ENCODE measurements around the gene GON7. TPM values are rescaled to one million over a fixed set of nuclear protein-coding genes. Genes with fewer than 3 reads are reported as not detected.

GON7 gene
- total RNA-seq, 1 donor from 2014 or later = 6.5 TPM

GRCh38 chr14:93219103-93219726, 12.3 kb upstream of the GON7 start:
- no peak for DNase-seq
- peaks cover 7% of the 10 kb centered on the region for H3K36me3 Mint-ChIP-seq (ENCODE audit: unreplicated experiment)
- H3K27me3 Mint-ChIP-seq (ENCODE audit: unreplicated experiment) = peaks cover 2% of the 10 kb centered on the region
- H3K9me3 Mint-ChIP-seq (ENCODE audit: unreplicated experiment) = no peaks in the 10 kb centered on the region
- no peaks in the 10 kb centered on the region for H3K4me1 Mint-ChIP-seq (ENCODE audit: low read depth, unreplicated experiment)
- TF ChIP-seq CTCF (IDR thresholded peaks at IDR 0.05; ENCODE audit: partially characterized antibody, unreplicated experiment) = peak; percentile 32
- no peak overlapping the region for H3K4me3 Mint-ChIP-seq (ENCODE audit: unreplicated experiment)
- no peak overlapping the region for H3K27ac Mint-ChIP-seq (ENCODE audit: unreplicated experiment)

GRCh38 chr14:93214598-93214997, 7.7 kb upstream of the GON7 start:
- Mint-ChIP-seq H3K4me3 (ENCODE audit: unreplicated experiment) (no peak overlapping the region), H3K36me3 (ENCODE audit: unreplicated experiment) (peaks cover 4% of the 10 kb centered on the region), H3K9me3 (ENCODE audit: unreplicated experiment) (no peaks in the 10 kb centered on the region), H3K27ac (ENCODE audit: unreplicated experiment) (no peak overlapping the region), H3K27me3 (ENCODE audit: unreplicated experiment) (no peaks in the 10 kb centered on the region), H3K4me1 (ENCODE audit: low read depth, unreplicated experiment) (no peaks in the 10 kb centered on the region)
- no peak for DNase-seq
- no peak for TF ChIP-seq CTCF (IDR thresholded peaks at IDR 0.05; ENCODE audit: partially characterized antibody, unreplicated experiment)

GRCh38 chr14:93212432-93212831, 5.6 kb upstream of the GON7 start:
- H3K9me3 Mint-ChIP-seq (ENCODE audit: unreplicated experiment) = peaks cover 2% of the 10 kb centered on the region
- DNase-seq = no peak
- H3K36me3 Mint-ChIP-seq (ENCODE audit: unreplicated experiment) = peaks cover 3% of the 10 kb centered on the region
- no peak for TF ChIP-seq CTCF (IDR thresholded peaks at IDR 0.05; ENCODE audit: partially characterized antibody, unreplicated experiment)
- H3K4me3 Mint-ChIP-seq (ENCODE audit: unreplicated experiment) = no peak overlapping the region
- no peaks in the 10 kb centered on the region for H3K27me3 Mint-ChIP-seq (ENCODE audit: unreplicated experiment)
- no peak overlapping the region for H3K27ac Mint-ChIP-seq (ENCODE audit: unreplicated experiment)
- peaks cover 2% of the 10 kb centered on the region for H3K4me1 Mint-ChIP-seq (ENCODE audit: low read depth, unreplicated experiment)

- Mint-ChIP-seq H3K27me3 (ENCODE audit: unreplicated experiment) (peaks cover 2% of the 10 kb centered on the region), H3K9me3 (ENCODE audit: unreplicated experiment) (peaks cover 2% of the 10 kb centered on the region), H3K36me3 (ENCODE audit: unreplicated experiment) (no peaks in the 10 kb centered on the region), H3K4me1 (ENCODE audit: low read depth, unreplicated experiment) (peaks cover 2% of the 10 kb centered on the region), H3K27ac (ENCODE audit: unreplicated experiment) (peak overlapping the region; percentile 80), H3K4me3 (ENCODE audit: unreplicated experiment) (peak overlapping the region; percentile 88)
- peak; percentile 21 for TF ChIP-seq CTCF (IDR thresholded peaks at IDR 0.05; ENCODE audit: partially characterized antibody, unreplicated experiment)
- DNase-seq = peak; percentile 66
These were observed 823 bp upstream of the GON7 start for GRCh38 chr14:93207468-93208308.

- H3K27me3 Mint-ChIP-seq (ENCODE audit: unreplicated experiment) = no peaks in the 10 kb centered on the region
- TF ChIP-seq CTCF (IDR thresholded peaks at IDR 0.05; ENCODE audit: partially characterized antibody, unreplicated experiment) = no peak
- no peak overlapping the region for H3K27ac Mint-ChIP-seq (ENCODE audit: unreplicated experiment)
- DNase-seq = no peak
- H3K4me1 Mint-ChIP-seq (ENCODE audit: low read depth, unreplicated experiment) = no peaks in the 10 kb centered on the region
- no peak overlapping the region for H3K4me3 Mint-ChIP-seq (ENCODE audit: unreplicated experiment)
- no peaks in the 10 kb centered on the region for H3K9me3 Mint-ChIP-seq (ENCODE audit: unreplicated experiment)
- no peaks in the 10 kb centered on the region for H3K36me3 Mint-ChIP-seq (ENCODE audit: unreplicated experiment)
These were observed 5.6 kb downstream of the GON7 start for GRCh38 chr14:93201155-93201704.
